GM23248 (cell line): ENCODE data around the gene MAN1A1. TPM values are rescaled to one million over a fixed set of nuclear protein-coding genes. Genes with fewer than 3 reads are reported as not detected.

Source experiments
- DNase-seq: peaks from one replicate; pipeline ENCODE4 v3.0.0-alpha.2; 2015
- H2AFZ ChIP-seq: fragments of 200-600 bp; sonication (generic); 2 replicates; pipeline ENCODE4 v1.6.1; 2016; ENCODE audit warnings: antibody characterized with exemption
- H3F3A ChIP-seq: fragments of 200-600 bp; sonication (generic); 2 replicates; pipeline ENCODE4 v1.6.1; 2016; ENCODE audit warnings: mild to moderate bottlenecking, antibody characterized with exemption, mixed run types; ENCODE audit not compliant: insufficient read depth
- H3K27ac ChIP-seq: fragments of 200-600 bp; sonication (generic); 2 replicates; pipeline ENCODE4 v1.5.1; 2016; ENCODE audit warnings: mild to moderate bottlenecking
- H3K27me3 ChIP-seq: fragments of 200-600 bp; sonication (generic); replicated peaks from 2 replicates; pipeline ENCODE4 v1.6.1; 2016; ENCODE audit warnings: mild to moderate bottlenecking; ENCODE audit not compliant: insufficient read depth
- H3K36me3 ChIP-seq: fragments of 200-600 bp; sonication (generic); 2 replicates; pipeline ENCODE4 v1.6.1; 2016; ENCODE audit warnings: low read depth, mild to moderate bottlenecking
- H3K4me1 ChIP-seq: fragments of 200-600 bp; sonication (generic); 2 replicates; pipeline ENCODE4 v1.6.1; 2016; ENCODE audit warnings: mild to moderate bottlenecking; ENCODE audit not compliant: insufficient read depth
- H3K4me2 ChIP-seq: fragments of 200-600 bp; sonication (generic); one replicate; pipeline ENCODE4 v1.6.1; 2016; ENCODE audit warnings: mild to moderate bottlenecking; ENCODE audit not compliant: unreplicated experiment
- H3K4me3 ChIP-seq: fragments of 200-600 bp; sonication (generic); 2 replicates; pipeline ENCODE4 v1.5.1; 2016; ENCODE audit warnings: mild to moderate bottlenecking
- H3K79me2 ChIP-seq: fragments of 200-600 bp; sonication (generic); 2 replicates; pipeline ENCODE4 v1.6.1; 2016; ENCODE audit warnings: mild to moderate bottlenecking; ENCODE audit not compliant: insufficient read depth
- H3K9ac ChIP-seq: fragments of 200-600 bp; sonication (generic); 2 replicates; pipeline ENCODE4 v1.6.1; 2016; ENCODE audit warnings: mild to moderate bottlenecking
- H3K9me2 ChIP-seq: fragments of 200-600 bp; sonication (generic); 2 replicates; pipeline ENCODE4 v1.6.1; 2016; ENCODE audit warnings: mixed run types, mild to moderate bottlenecking, moderate library complexity; ENCODE audit not compliant: insufficient read depth
- H3K9me3 ChIP-seq: fragments of 200-600 bp; sonication (generic); one replicate; pipeline ENCODE4 v1.6.1; 2017; ENCODE audit warnings: low read depth
- H4K20me1 ChIP-seq: fragments of 200-600 bp; sonication (generic); 2 replicates; pipeline ENCODE4 v1.6.0; 2016; ENCODE audit not compliant: insufficient read depth
- EZH2 ChIP-seq: fragments of 200-600 bp; sonication (generic); IDR thresholded peaks from 2 replicates; pipeline ENCODE4 v1.6.1; 2018; ENCODE audit warnings: antibody characterized with exemption, mild to moderate bottlenecking; ENCODE audit not compliant: insufficient read depth, poor library complexity, severe bottlenecking
- EZH2phosphoT487 ChIP-seq: fragments of 200-600 bp; sonication (generic); IDR thresholded peaks from 2 replicates; pipeline ENCODE4 v1.6.1; 2018; ENCODE audit warnings: antibody characterized with exemption, moderate library complexity, mild to moderate bottlenecking, low read depth; ENCODE audit not compliant: insufficient read depth
- WGBS, 2 experiments: methylation state at CpG; one replicate each; pipeline ENCODE4 v1.1.6; 2015 to 2017; ENCODE audit warnings: low lambda C conversion rate in 2 of 2, low coverage in 1 of 2; ENCODE audit errors: missing lambda C conversion rate in 2 of 2; 5-methylcytosine and 5-hydroxymethylcytosine counted together
- in situ Hi-C: fragments of 300-500 bp; cut with MboI; formaldehyde crosslinking; loops from 2 replicates; pipeline ENCODE4 v1.15.0; 2020
- polyA plus RNA-seq: library from polyadenylated mRNA; unstranded; fragments of >200 nt; fragmentation: Nextera tagmentation; extraction: Ambion mirVana; gene quantifications from 2 replicates; pipeline ENCODE4 v1.2.1, GENCODE V29; 2016
- total RNA-seq: library from RNA; depleted of rRNA; stranded (reverse); fragments of >200 nt; shearing (Covaris generic); gene quantifications from 2 replicates; pipeline ENCODE4 v1.2.3, GENCODE V29; 2014

The MAN1A1 gene
- total and polyA plus RNA-seq, 2 experiments from 2014 or later: 9.8 to 33.4 TPM

DNA sequence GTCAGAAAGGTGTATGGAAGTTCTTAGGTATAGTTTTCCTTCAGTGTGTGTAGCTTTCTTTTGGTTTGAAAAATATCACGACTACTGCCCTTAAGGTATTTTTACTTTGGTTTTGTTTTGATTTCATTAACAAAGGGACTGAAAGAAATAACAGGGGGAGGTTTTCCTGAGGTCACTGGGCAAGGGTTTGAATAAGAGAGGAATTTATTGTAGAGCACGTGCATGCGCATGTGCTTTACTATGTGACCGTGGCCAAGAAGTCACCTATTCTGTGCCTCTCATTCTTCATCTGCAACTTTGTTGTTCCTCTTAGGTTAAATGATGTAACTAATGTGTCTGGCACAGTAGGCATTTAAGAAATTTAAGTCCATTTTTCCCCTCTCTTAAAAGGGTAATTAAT, 4.1 kb upstream of the MAN1A1 start:
- H3K9ac ChIP-seq: no peak overlapping the region
- no peaks in the 10 kb centered on the region for H3K36me3 ChIP-seq
- H3K27ac ChIP-seq: no peak overlapping the region
- H3K27me3 ChIP-seq: no peaks in the 10 kb centered on the region
- DNase-seq: no peak
- H3K4me1 ChIP-seq: peaks cover 7% of the 10 kb centered on the region
- 0 out of 2 replicates have a peak, but pooled peaks cover 4% of the 10 kb centered on the region for H3K79me2 ChIP-seq
- no peaks in the 10 kb centered on the region for H4K20me1 ChIP-seq
- in situ Hi-C loops: loop anchor here (25.0 kb wide), 1 partner anchor 609 kb away; no protein-coding TSS in a partner anchor
- no peak overlapping the region for H3K4me3 ChIP-seq
- H3K9me2 ChIP-seq: no peaks in the 10 kb centered on the region
- peaks cover 8% of the 10 kb centered on the region; the same call in 1 of the 2 replicates for H3F3A ChIP-seq
- H3K9me3 ChIP-seq: no peaks in the 10 kb centered on the region
- no peak for TF ChIP-seq EZH2
- no peak for TF ChIP-seq EZH2phosphoT487
- H3K4me2 ChIP-seq: no peak overlapping the region
- no peak overlapping the region for H2AFZ ChIP-seq
- WGBS, 2 experiments: 73 to 81% methylated on average over 4 of the region's 4 CpGs

DNA sequence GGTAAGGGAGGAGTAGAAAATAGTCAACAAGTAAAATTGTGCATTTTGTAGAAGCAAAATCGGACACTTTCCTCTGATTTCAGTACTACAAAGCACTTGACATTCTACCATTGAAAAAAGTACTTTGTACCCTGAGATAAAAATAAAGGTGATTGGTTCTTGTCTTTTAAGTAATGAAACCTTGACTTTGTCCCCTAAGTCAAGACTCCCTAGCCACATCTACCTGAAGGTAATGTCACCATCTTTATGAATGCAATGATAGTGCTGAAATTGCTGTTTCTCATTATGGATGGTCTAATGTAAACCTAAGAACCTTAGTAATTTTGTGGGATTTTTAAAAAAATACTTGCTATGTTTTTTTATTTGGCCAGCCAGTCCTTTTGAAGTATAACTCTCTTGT, 2.4 kb upstream of the MAN1A1 start:
- Histone ChIP-seq H3F3A (peaks cover 8% of the 10 kb centered on the region; the same call in 1 of the 2 replicates), H2AFZ (no peak overlapping the region), H4K20me1 (no peaks in the 10 kb centered on the region), H3K79me2 (peaks cover 4% of the 10 kb centered on the region; the same call in 1 of the 2 replicates), H3K36me3 (no peaks in the 10 kb centered on the region), H3K9me2 (no peaks in the 10 kb centered on the region), H3K4me1 (peaks cover 18% of the 10 kb centered on the region), H3K27me3 (no peaks in the 10 kb centered on the region), H3K9me3 (no peaks in the 10 kb centered on the region), H3K4me2 (no peak overlapping the region), H3K9ac (no peak overlapping the region), H3K4me3 (no peak overlapping the region), H3K27ac (no peak overlapping the region)
- 76 to 80% methylated on average over 1 of the region's 1 CpG for WGBS, 2 experiments
- TF ChIP-seq EZH2: no peak
- TF ChIP-seq EZH2phosphoT487: no peak
- in situ Hi-C loops: loop anchor here (25.0 kb wide), 1 partner anchor 610 kb away; no protein-coding TSS in a partner anchor
- no peak for DNase-seq

DNA sequence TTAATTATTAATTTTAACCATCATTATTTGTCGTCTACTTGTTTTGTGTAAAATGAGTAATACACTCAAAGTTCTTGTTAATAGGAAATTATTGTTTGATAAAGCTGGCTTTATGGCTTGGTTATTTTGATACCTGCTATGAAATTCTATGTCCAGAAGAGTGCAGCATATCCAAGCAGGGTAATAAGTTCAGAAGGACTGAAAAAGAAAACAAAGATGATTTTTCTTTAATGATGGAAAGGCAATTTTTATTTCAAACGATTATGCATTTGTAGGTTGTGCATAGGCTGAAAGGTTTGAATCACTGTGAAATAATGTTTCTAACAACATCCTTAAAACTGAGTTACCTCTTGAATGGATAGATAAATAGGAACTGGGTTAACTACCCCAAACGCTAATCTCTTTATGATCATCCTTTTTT, 1.4 kb upstream of the MAN1A1 start:
- Histone ChIP-seq H3K9me3 (no peaks in the 10 kb centered on the region), H4K20me1 (no peaks in the 10 kb centered on the region), H3K4me3 (peak overlapping the region; percentile 85), H3K27ac (peak overlapping the region; percentile 75), H3K27me3 (no peaks in the 10 kb centered on the region), H3F3A (peaks cover 8% of the 10 kb centered on the region; the same call in 1 of the 2 replicates), H3K9ac (peak overlapping the region; percentile 91), H3K4me1 (peaks cover 18% of the 10 kb centered on the region), H2AFZ (peak overlapping the region; percentile 93), H3K36me3 (no peaks in the 10 kb centered on the region), H3K79me2 (peaks cover 4% of the 10 kb centered on the region; the same call in 1 of the 2 replicates), H3K9me2 (no peaks in the 10 kb centered on the region), H3K4me2 (peak overlapping the region; percentile 92)
- WGBS, 2 experiments: 4 to 6% methylated on average over 3 of the region's 3 CpGs
- in situ Hi-C loops: loop anchor here (25.0 kb wide), 1 partner anchor 611 kb away; no protein-coding TSS in a partner anchor
- peak; percentile 75 for DNase-seq
- TF ChIP-seq EZH2 (no peak), EZH2phosphoT487 (no peak)

DNA sequence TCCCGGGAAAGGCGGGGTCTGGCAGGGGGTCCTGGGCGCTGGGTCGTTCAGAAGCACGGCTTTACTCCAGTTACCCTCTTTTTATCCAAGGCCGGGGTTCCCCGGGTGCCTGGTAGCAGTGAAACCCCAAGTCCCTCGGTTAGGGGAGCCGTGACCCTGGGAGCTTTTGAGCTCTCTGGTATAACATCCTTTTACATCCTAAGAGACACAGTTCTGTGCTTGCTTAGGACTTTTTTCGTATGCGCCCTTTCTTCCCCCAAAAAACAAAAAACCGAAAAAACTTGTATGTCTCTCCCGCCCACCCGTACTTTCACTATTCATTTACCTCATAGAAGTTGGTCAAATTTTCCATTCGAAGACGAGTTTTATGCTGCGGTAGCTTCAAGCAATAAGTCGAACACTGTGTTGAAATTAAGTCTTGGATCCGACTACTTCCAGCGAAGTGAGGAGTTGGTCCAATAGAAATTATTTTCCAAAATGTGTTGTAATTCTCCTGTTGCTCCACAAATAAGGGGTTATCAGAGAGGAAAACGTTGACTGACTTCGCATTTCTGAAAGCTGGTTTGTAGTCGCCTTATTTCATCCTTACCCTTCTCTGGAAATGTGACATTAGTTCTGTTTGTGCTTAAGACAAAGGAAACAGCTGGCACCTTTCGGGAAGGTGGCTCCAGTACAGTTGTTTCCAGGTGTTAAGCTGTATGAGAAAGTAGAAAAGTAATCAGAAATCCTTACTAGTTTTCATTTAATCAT, 816 bp upstream of the MAN1A1 start:
- no peaks in the 10 kb centered on the region for H3K36me3 ChIP-seq
- H3K27ac ChIP-seq: peak overlapping the region; percentile 75
- no peaks in the 10 kb centered on the region for H3K9me3 ChIP-seq
- H3K4me3 ChIP-seq: peak overlapping the region; percentile 85
- H3F3A ChIP-seq: peaks cover 8% of the 10 kb centered on the region; the same call in 1 of the 2 replicates
- H3K9ac ChIP-seq: peak overlapping the region; percentile 91
- H3K4me2 ChIP-seq: peak overlapping the region; percentile 92
- WGBS, 2 experiments: 1 to 2% methylated on average over 24 of the region's 24 CpGs
- H3K9me2 ChIP-seq: no peaks in the 10 kb centered on the region
- in situ Hi-C loops: loop anchor here (25.0 kb wide), 1 partner anchor 612 kb away; no protein-coding TSS in a partner anchor
- H3K27me3 ChIP-seq: no peaks in the 10 kb centered on the region
- H2AFZ ChIP-seq: peak overlapping the region; percentile 93
- TF ChIP-seq EZH2: no peak
- TF ChIP-seq EZH2phosphoT487: no peak
- no peaks in the 10 kb centered on the region for H4K20me1 ChIP-seq
- H3K79me2 ChIP-seq: peaks cover 4% of the 10 kb centered on the region; the same call in 1 of the 2 replicates
- H3K4me1 ChIP-seq: peaks cover 18% of the 10 kb centered on the region
- DNase-seq: peak; percentile 90
